Measurements from ENCODE around the gene PACSIN2. TPM values are rescaled to one million over a fixed set of nuclear protein-coding genes. Genes with fewer than 3 reads are reported as not detected.

The PACSIN2 gene
- polyA plus RNA-seq, 2 of the 4 experiments (the other 2 are of a cell fraction): 60.3 to 94.0 TPM

- FAIRE-seq: no peak
- TF ChIP-seq RFX5 (IDR thresholded peaks at IDR 0.05) (no peak), HOXB5 (CRISPR knock-in tag; IDR thresholded peaks at IDR 0.05) (no peak), HMGXB4 (CRISPR knock-in tag; IDR thresholded peaks at IDR 0.05; ENCODE audit: borderline replicate concordance) (no peak), PHF8 (IDR thresholded peaks at IDR 0.05; ENCODE audit: borderline replicate concordance, low read depth) (no peak), HOXA7 (CRISPR knock-in tag; IDR thresholded peaks at IDR 0.05) (no peak), CHD2 (IDR thresholded peaks at IDR 0.05; ENCODE audit: low read length, partially characterized antibody) (no peak), GATA3 (IDR thresholded peaks at IDR 0.05; ENCODE audit: borderline replicate concordance) (no peak), FOSL2 (IDR thresholded peaks at IDR 0.05) (no peak), FOSL2 (CRISPR knock-in tag; IDR thresholded peaks at IDR 0.05) (no peak), ESRRA (IDR thresholded peaks at IDR 0.05; ENCODE audit: borderline replicate concordance, low read length) (no peak), HDAC2 (IDR thresholded peaks at IDR 0.05) (no peak), HES2 (IDR thresholded peaks at IDR 0.05) (no peak), ATOH8 (CRISPR knock-in tag; IDR thresholded peaks at IDR 0.05; ENCODE audit: low read depth) (no peak), E2F6 (IDR thresholded peaks at IDR 0.05; ENCODE audit: borderline replicate concordance, low read depth) (no peak), USF2 (IDR thresholded peaks at IDR 0.05) (no peak), JUN (IDR thresholded peaks at IDR 0.05) (no peak), EP300 (IDR thresholded peaks at IDR 0.05) (no peak), ZSCAN20 (CRISPR knock-in tag; IDR thresholded peaks at IDR 0.05) (no peak), MYC (IDR thresholded peaks at IDR 0.05; ENCODE audit: borderline replicate concordance, low read length) (no peak), TFCP2L1 (CRISPR knock-in tag; IDR thresholded peaks at IDR 0.05) (no peak), CHD4 (IDR thresholded peaks at IDR 0.05; ENCODE audit: borderline replicate concordance) (no peak)
- CTCF ChIA-PET: interaction anchor here (0.6 to 1.9 kb wide), 6 partner anchors 11 to 264 kb away, joined by 3 to 6 read pairs (median 3); no protein-coding TSS in a partner anchor
- Histone ChIP-seq H3K27ac (no peak overlapping the region), H3K4me2 (no peak overlapping the region), H3K9me3 (no peaks in the 10 kb centered on the region), H3K4me3 (no peak overlapping the region), H3K4me1 (no peaks in the 10 kb centered on the region)
- ATAC-seq: no peak
- POLR2A ChIA-PET: no interaction called here
- DNase-seq (ENCODE audit: low read depth in 1 of 2, low spot score in 1 of 2): no peak
- WGBS (ENCODE audit: missing lambda C conversion rate): 74% methylated on average over 10 of the region's 10 CpGs
These were observed 29.4 kb upstream of the PACSIN2 start for GRCh38 chr22:43044290-43044712.

- 74% methylated on average over 12 of the region's 20 CpGs for WGBS (ENCODE audit: missing lambda C conversion rate)
- H3K4me2 ChIP-seq: no peak overlapping the region
- H3K9me3 ChIP-seq: no peaks in the 10 kb centered on the region
- H3K4me1 ChIP-seq: no peaks in the 10 kb centered on the region
- ChIA-PET POLR2A (no interaction called here), CTCF (interaction anchor here (0.6 to 1.7 kb wide), 4 partner anchors 8 to 382 kb away, joined by 3 to 7 read pairs (median 5); no protein-coding TSS in a partner anchor)
- ATAC-seq (no peak), DNase-seq (ENCODE audit: low read depth in 1 of 2, low spot score in 1 of 2) (no peak), FAIRE-seq (no peak)
- H3K27ac ChIP-seq: no peak overlapping the region
- H3K4me3 ChIP-seq: no peak overlapping the region
- no peak for TF ChIP-seq FOXS1 (CRISPR knock-in tag; IDR thresholded peaks at IDR 0.05)
- no peak for TF ChIP-seq HES2 (IDR thresholded peaks at IDR 0.05)
- TF ChIP-seq E2F6 (IDR thresholded peaks at IDR 0.05; ENCODE audit: borderline replicate concordance, low read depth): no peak
- no peak for TF ChIP-seq MAX (IDR thresholded peaks at IDR 0.05)
- TF ChIP-seq ZC3H11A (IDR thresholded peaks at IDR 0.05): no peak
- TF ChIP-seq ZSCAN20 (CRISPR knock-in tag; IDR thresholded peaks at IDR 0.05): no peak
- no peak for TF ChIP-seq JUN (IDR thresholded peaks at IDR 0.05)
- TF ChIP-seq HOXA7 (CRISPR knock-in tag; IDR thresholded peaks at IDR 0.05): no peak
- no peak for TF ChIP-seq RNF2 (IDR thresholded peaks at IDR 0.05; ENCODE audit: borderline replicate concordance, low read depth)
- TF ChIP-seq ZFP36 (IDR thresholded peaks at IDR 0.05; ENCODE audit: borderline replicate concordance, partially characterized antibody): no peak
- no peak for TF ChIP-seq HMGXB4 (CRISPR knock-in tag; IDR thresholded peaks at IDR 0.05; ENCODE audit: borderline replicate concordance)
- no peak for TF ChIP-seq ESRRA (IDR thresholded peaks at IDR 0.05; ENCODE audit: borderline replicate concordance, low read length)
- no peak for TF ChIP-seq HOXB13 (CRISPR knock-in tag; IDR thresholded peaks at IDR 0.05; ENCODE audit: low read depth)
These were observed 27.3 kb upstream of the PACSIN2 start for GRCh38 chr22:43042101-43042780.

Measured in A549 (cell line).